ENCODE data around the gene RBFOX1. TPM values are rescaled to one million over a fixed set of nuclear protein-coding genes. Genes with fewer than 3 reads are reported as not detected.

The RBFOX1 gene
- total RNA-seq, 2 donors from 2014 or later, result 30.4 to 33.0 TPM

GRCh38 chr16:7714775-7715174 is 382.1 kb downstream of the RBFOX1 start:
- Histone ChIP-seq H3K4me3 (no peak overlapping the region), H3K36me3 (no peaks in the 10 kb centered on the region), H3K4me1 (no peaks in the 10 kb centered on the region), H3K9me3 (no peaks in the 10 kb centered on the region), H3K27ac (no peak overlapping the region), H3K27me3 (no peaks in the 10 kb centered on the region)
- no peak for DNase-seq (ENCODE audit: low spot score)
- TF ChIP-seq CTCF (IDR thresholded peaks at IDR 0.05), result no peak

- no peak for TF ChIP-seq CTCF (IDR thresholded peaks at IDR 0.05)
- no peak overlapping the region for H3K27ac ChIP-seq
- no peak for DNase-seq (ENCODE audit: low spot score)
- no peaks in the 10 kb centered on the region for H3K36me3 ChIP-seq
- H3K9me3 ChIP-seq, result no peaks in the 10 kb centered on the region
- H3K27me3 ChIP-seq, result no peaks in the 10 kb centered on the region
- H3K4me1 ChIP-seq, result no peaks in the 10 kb centered on the region
- H3K4me3 ChIP-seq, result no peak overlapping the region
Measured at GRCh38 chr16:7716660-7717550, 384.3 kb downstream of the RBFOX1 start.

- Histone ChIP-seq H3K4me1 (no peaks in the 10 kb centered on the region), H3K36me3 (no peaks in the 10 kb centered on the region), H3K27ac (no peak overlapping the region), H3K9me3 (no peaks in the 10 kb centered on the region), H3K4me3 (no peak overlapping the region), H3K27me3 (no peaks in the 10 kb centered on the region)
- DNase-seq (ENCODE audit: low spot score), result no peak
- no peak for TF ChIP-seq CTCF (IDR thresholded peaks at IDR 0.05)
Measured at GRCh38 chr16:7722761-7723160, 390.1 kb downstream of the RBFOX1 start.

- no peaks in the 10 kb centered on the region for H3K27me3 ChIP-seq
- H3K27ac ChIP-seq, result no peak overlapping the region
- H3K4me1 ChIP-seq, result no peaks in the 10 kb centered on the region
- no peak for DNase-seq (ENCODE audit: low spot score)
- H3K4me3 ChIP-seq, result no peak overlapping the region
- no peaks in the 10 kb centered on the region for H3K9me3 ChIP-seq
- no peak for TF ChIP-seq CTCF (IDR thresholded peaks at IDR 0.05)
- H3K36me3 ChIP-seq, result no peaks in the 10 kb centered on the region
Measured at GRCh38 chr16:7731141-7731540, 398.5 kb downstream of the RBFOX1 start.

GRCh38 chr16:7736138-7736665 is 403.6 kb downstream of the RBFOX1 start:
- Histone ChIP-seq H3K4me3 (no peak overlapping the region), H3K9me3 (no peaks in the 10 kb centered on the region), H3K36me3 (no peaks in the 10 kb centered on the region), H3K4me1 (no peaks in the 10 kb centered on the region), H3K27ac (no peak overlapping the region), H3K27me3 (no peaks in the 10 kb centered on the region)
- no peak for TF ChIP-seq CTCF (IDR thresholded peaks at IDR 0.05)
- no peak for DNase-seq (ENCODE audit: low spot score)

Data from right atrium auricular region (tissue), 2 donors.